GM23338 (cell line): ENCODE data around the gene FTH1.

ENCODE experiments used
- CREB1 ChIP-seq: fragments of 250-450 bp; sonication (Bioruptor Pico); IDR thresholded peaks from 2 replicates; pipeline ENCODE4 v1.5.0; 2020; ENCODE audit warnings: low read depth, mild to moderate bottlenecking, moderate library complexity
- CTCF ChIP-seq, 2 experiments: fragments of 200-600 bp in 1 of 2; sonication (generic) in 1 of 2; conservative IDR thresholded peaks; 2 replicates each; pipeline versions ENCODE4 v1.5.1 to v1.6.1; 2016 to 2017; ENCODE audit warnings: antibody characterized with exemption in 2 of 2, low read depth in 2 of 2, mild to moderate bottlenecking in 2 of 2, moderate library complexity in 1 of 2
- EZH2phosphoT487 ChIP-seq: fragments of 200-600 bp; sonication (generic); IDR thresholded peaks from one replicate; pipeline ENCODE4 v1.8.1; 2018; ENCODE audit warnings: antibody characterized with exemption; ENCODE audit not compliant: unreplicated experiment
- POLR2AphosphoS5 ChIP-seq: IDR thresholded peaks from 2 replicates; pipeline ENCODE4 v1.6.1; 2016; ENCODE audit warnings: antibody characterized with exemption, low read depth

- TF ChIP-seq EZH2phosphoT487 (no peak), CTCF (conservative IDR thresholded peaks at IDR 0.05; ENCODE audit: low read depth in 2 of 2) (no peak), CREB1 (CRISPR knock-in tag) (no peak), POLR2AphosphoS5 (no peak)
Observed at GRCh38 chr11:61930933-61931332, 36.5 kb downstream of the FTH1 start.
